IPS-NIHi7 (cell line): ENCODE measurements around the gene CYB561A3.

Source experiments
- DNase-seq: peaks from one replicate; pipeline ENCODE4 v3.0.0; 2012; ENCODE audit warnings: mixed read lengths; ENCODE audit errors: extremely low spot score

CYB561A3 gene

DNA sequence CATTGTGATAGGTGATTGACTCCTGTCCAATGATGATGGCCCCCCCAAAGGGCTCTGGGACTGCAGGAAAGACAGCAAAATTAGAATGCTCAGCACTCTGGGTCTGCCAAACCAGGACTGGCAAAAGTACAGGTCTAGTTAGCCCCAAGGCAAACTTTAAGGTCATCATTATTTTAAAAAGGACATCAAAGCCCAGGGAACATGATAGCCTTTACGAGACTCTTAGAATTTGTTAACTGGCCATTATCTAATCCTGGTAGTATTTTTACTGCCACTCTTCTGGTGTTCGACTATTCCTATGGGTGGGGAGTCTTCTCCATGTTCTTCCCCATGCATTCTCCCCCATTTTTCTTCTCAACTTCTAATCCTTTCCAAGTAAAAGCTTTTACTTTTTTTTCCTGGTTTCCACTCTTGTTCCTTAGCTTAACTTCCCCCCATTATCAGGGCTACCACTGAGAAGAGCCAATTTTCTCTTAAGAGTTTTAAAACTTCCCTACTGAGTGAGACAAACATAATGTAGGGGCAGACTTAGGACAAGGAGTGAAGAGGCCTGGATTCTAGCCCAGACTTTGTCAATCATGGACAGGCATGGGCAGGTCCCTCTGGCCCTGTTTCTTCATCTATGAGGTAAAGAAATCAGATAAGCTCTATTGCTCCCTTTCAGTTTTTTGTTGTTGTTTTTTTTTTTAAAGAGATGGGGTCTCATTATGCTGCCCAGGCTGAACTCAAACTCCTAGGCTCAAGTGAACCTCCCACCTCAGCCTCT is 35.9 kb downstream of the CYB561A3 start:
- DNase-seq: no peak

DNA sequence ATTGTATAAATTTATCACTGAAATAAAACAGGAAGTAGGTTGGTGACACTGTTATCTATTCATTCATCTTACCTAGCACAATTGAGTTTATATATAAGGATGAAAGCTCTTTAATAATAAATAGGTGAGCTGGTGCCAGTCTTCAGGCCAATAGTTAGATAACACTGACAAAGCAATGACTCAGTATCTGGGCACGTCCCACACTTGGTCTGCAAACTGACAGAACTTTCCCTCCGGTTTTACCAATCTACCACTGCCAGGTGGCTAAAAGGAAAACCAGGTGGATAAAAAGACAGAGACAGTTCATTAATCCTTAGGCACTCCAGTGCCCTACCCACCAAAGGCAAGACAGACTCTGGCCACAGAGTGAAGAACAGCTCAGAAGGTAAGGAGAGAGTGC is 46.4 kb downstream of the CYB561A3 start:
- no peak for DNase-seq

DNA sequence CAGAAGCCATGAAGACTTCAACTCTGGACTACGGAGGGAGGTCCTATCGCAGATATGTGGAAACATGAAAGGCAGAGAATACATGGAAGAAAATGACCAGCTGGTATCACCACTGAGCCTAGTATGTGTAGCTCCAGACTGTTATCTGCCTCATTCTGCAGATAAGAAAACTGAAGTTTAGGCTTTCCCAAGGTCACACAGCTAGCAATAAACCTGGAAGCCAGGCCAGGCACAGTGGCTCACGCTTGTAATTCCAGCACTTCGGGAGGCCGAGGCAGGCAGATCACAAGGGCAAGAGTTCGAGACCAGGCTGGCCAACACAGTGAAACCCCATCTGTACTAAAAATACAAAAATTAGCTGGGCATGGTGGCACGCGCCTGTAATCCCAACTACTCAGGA is 50.9 kb downstream of the CYB561A3 start:
- DNase-seq: no peak

DNA sequence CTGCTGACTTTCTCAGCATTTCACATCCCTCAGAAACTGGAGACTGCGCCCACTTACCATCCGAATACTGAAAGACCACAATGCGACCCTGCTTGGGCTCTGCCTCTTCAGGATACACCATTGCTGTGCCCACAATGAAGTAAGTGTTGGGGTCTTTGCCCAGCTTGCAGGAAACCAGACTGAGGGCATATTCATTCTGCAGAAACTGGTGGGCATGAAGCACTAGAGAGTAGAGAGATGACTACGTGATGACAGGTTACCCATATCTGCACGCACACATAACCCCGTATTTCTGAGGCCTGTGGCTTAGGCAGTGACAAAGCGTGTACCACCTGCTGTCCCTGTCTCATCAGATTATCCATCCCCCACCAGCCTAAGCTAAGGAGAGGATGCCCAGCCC is 51.9 kb downstream of the CYB561A3 start:
- DNase-seq: no peak

DNA sequence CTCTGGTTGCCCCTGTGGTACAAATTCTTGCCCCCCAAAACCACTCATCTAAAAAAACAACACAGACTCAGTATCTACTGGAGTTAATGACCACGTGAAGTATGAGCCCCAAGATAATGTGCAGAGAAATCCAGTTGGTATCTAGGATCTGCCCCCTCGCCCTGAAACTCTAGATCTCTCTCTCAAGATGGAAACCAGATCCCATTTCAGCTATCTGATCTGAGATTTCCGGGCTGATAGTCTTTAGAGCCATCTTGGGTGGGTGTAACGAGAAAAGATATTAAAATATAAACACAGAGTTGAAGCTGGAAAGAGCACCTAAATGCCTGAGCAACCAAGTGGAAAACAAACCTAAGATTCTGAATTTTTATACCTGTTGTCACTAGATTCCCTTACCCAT is 52.5 kb downstream of the CYB561A3 start:
- no peak for DNase-seq

DNA sequence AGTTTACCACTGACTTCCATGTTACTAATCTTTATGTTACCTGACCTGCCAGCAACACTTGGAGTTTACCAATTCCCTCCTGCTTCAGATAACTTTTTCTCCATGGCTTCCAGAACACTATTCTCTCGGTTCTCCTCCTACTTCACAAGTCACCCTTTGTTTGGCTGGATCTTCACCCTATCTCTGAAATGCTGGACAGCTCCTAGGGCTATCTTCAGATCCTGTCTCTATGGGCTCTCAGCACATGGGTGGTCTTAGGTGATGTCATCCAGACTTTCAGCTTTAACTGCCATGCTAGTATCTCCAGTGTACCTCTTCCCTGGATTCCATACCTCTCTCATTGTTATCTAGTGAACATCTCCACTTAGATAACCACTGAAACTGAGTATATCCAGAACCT is 54.3 kb downstream of the CYB561A3 start:
- DNase-seq: no peak

DNA sequence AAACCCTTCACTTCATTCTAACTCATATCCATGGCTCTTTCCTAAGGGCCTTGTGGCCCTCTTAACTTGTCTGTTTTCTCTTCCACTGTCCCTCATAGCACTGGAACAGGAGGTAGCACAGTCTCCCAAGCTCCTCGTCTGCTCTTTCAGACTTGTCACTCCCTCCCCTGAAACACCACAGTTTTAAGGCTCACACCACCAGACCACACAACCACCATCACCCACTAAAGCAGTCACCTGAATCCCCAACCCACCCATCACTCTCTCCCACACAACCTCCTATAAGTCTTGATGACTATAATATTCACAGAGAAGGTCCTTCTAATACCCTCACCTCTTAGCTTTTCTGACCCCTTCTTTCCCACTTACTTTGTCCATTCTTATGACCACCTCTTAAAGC is 55.5 kb downstream of the CYB561A3 start:
- no peak for DNase-seq

DNA sequence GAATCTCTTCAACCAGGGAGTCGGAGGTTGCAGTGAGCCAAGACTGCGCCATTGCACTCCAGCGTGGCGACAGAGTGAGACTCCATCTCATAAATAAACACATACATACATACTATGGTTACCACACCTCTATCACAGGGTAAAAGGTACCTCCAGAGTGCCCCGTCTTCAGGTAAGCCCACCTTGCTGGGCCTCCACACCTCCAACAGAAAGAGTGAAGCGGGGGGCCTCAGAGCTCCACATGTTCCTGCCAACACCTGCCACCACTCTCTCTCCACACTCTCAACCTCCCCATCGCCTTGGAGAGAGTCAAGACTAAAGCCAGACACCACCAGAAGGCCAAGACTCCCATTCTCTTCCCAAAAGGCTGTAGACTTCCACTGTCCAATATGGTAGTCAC is 56.3 kb downstream of the CYB561A3 start:
- no peak for DNase-seq

DNA sequence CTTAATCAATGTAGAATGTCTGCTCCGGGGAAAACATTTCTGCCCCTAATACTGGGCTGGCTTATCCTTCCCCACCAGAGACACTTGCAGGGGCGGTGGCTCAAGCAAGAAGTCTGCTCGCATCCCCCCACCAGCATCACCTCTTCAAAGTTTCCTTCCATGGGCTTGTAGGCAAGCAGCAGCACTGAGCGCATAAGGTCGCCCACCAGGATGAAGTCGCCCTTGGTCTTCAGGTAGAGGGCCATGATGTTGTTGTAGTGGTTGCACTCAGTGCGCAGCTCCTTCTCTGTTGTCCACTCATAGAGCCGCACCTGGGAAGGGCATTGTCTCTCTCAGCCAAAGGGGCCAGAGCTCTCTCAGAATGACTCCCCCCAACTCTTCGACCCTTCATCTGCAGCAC is 58.0 kb downstream of the CYB561A3 start:
- no peak for DNase-seq

DNA sequence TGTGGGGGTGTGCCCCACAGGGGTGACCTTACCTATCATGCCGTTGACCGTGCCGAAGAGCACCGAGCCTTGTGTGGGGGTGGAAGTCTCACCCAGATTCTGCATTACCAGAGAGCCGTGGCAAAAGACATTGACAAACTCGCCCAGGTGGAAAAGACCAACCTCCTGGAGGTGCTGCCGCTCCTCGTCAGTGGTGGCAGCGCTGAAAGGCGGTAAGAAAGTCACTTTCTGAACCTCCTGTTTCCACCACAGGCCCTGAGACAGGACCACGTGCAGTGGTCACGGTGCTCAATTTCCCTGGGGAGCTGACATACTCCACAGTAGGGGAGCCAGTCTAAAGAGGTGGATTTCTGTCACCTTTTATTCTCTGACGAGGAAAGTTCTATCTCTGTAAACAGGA is 59.1 kb downstream of the CYB561A3 start:
- DNase-seq: no peak
